ENCODE data around the gene RTP2.

The RTP2 gene

GRCh38 chr3:187694801-187695200 lies 7.6 kb downstream of the RTP2 start:
- Histone ChIP-seq H3K4me3 (ENCODE audit: low read depth, low read length) (no peak overlapping the region), H3K9me3 (ENCODE audit: control insufficient read depth, insufficient read depth, low read depth, low read length) (no peaks in the 10 kb centered on the region), H3K4me1 (ENCODE audit: control insufficient read depth, insufficient read depth, low read length) (no peaks in the 10 kb centered on the region), H3K27ac (ENCODE audit: extremely low read depth, low read depth, low read length) (no peak overlapping the region), H3K36me3 (ENCODE audit: control insufficient read depth in 2 of 2, insufficient read depth in 1 of 2, low read length in 2 of 2) (no peaks in the 10 kb centered on the region)
- no peak for TF ChIP-seq ELK4 (IDR thresholded peaks at IDR 0.05; ENCODE audit: borderline replicate concordance, low read depth, low read length)
- TF ChIP-seq ZNF473 (tag by site-specific recombination; IDR thresholded peaks at IDR 0.05): no peak
- no peak for TF ChIP-seq SP7 (tag by site-specific recombination; IDR thresholded peaks at IDR 0.05)
- no peak for TF ChIP-seq ZNF394 (tag by site-specific recombination; IDR thresholded peaks at IDR 0.05; ENCODE audit: borderline replicate concordance)
- no peak for TF ChIP-seq ZBTB49 (tag by site-specific recombination; IDR thresholded peaks at IDR 0.05; ENCODE audit: low read depth)
- no peak for TF ChIP-seq BCL11B (tag by site-specific recombination; IDR thresholded peaks at IDR 0.05; ENCODE audit: low read depth)
- no peak for TF ChIP-seq OSR2 (tag by site-specific recombination; IDR thresholded peaks at IDR 0.05)
- TF ChIP-seq HOXD13 (CRISPR knock-in tag; IDR thresholded peaks at IDR 0.05; ENCODE audit: borderline replicate concordance): no peak
- TF ChIP-seq ZNF292 (tag by site-specific recombination; IDR thresholded peaks at IDR 0.05; ENCODE audit: borderline replicate concordance, low read depth): no peak
- TF ChIP-seq ZNF112 (tag by site-specific recombination; IDR thresholded peaks at IDR 0.05): no peak
- CTCF ChIA-PET: interaction anchor here (1.4 kb wide), 1 partner anchor 20 kb away, joined by 3 read pairs; no protein-coding TSS in a partner anchor
- POLR2A ChIA-PET: no interaction called here

GRCh38 chr3:187693431-187693830 lies 8.9 kb downstream of the RTP2 start:
- CTCF ChIA-PET: interaction anchor here (0.7 to 1.4 kb wide), 4 partner anchors 14 to 492 kb away, joined by 3 to 7 read pairs (median 4); no protein-coding TSS in a partner anchor
- H3K27ac ChIP-seq (ENCODE audit: extremely low read depth, low read depth, low read length): no peak overlapping the region
- no peak overlapping the region for H3K4me3 ChIP-seq (ENCODE audit: low read depth, low read length)
- no peaks in the 10 kb centered on the region for H3K9me3 ChIP-seq (ENCODE audit: control insufficient read depth, insufficient read depth, low read depth, low read length)
- no peaks in the 10 kb centered on the region for H3K4me1 ChIP-seq (ENCODE audit: control insufficient read depth, insufficient read depth, low read length)
- POLR2A ChIA-PET: no interaction called here
- no peaks in the 10 kb centered on the region for H3K36me3 ChIP-seq (ENCODE audit: control insufficient read depth in 2 of 2, insufficient read depth in 1 of 2, low read length in 2 of 2)
- no peak for TF ChIP-seq ZBTB10 (tag by site-specific recombination; IDR thresholded peaks at IDR 0.05)
- TF ChIP-seq TSHZ1 (tag by site-specific recombination; IDR thresholded peaks at IDR 0.05; ENCODE audit: borderline replicate concordance): no peak
- TF ChIP-seq ZNF488 (tag by site-specific recombination; IDR thresholded peaks at IDR 0.05): no peak
- no peak for TF ChIP-seq GLIS2 (tag by site-specific recombination; IDR thresholded peaks at IDR 0.05)
- TF ChIP-seq PRDM1 (tag by site-specific recombination; IDR thresholded peaks at IDR 0.05): no peak
- TF ChIP-seq ZNF169 (tag by site-specific recombination; IDR thresholded peaks at IDR 0.05): no peak
- no peak for TF ChIP-seq ZNF280C (tag by site-specific recombination; IDR thresholded peaks at IDR 0.05)
- TF ChIP-seq SCRT2 (tag by site-specific recombination; IDR thresholded peaks at IDR 0.05): no peak
- no peak for TF ChIP-seq KLF7 (tag by site-specific recombination; IDR thresholded peaks at IDR 0.05; ENCODE audit: borderline replicate concordance)
- no peak for TF ChIP-seq ZNF707 (tag by site-specific recombination; IDR thresholded peaks at IDR 0.05)
- TF ChIP-seq ZNF704 (tag by site-specific recombination; IDR thresholded peaks at IDR 0.05): no peak
